ENCODE data around the gene ARMC8. TPM values are rescaled to one million over a fixed set of nuclear protein-coding genes. Genes with fewer than 3 reads are reported as not detected.

The ARMC8 gene
- total RNA-seq, 1 experiment from 2014 or later, result 63.6 TPM

- Histone ChIP-seq H3K18ac (ENCODE audit: insufficient read length, low read depth, low read length) (no peak overlapping the region), H2BK5ac (ENCODE audit: insufficient read length, low read length) (no peak overlapping the region), H4K5ac (ENCODE audit: insufficient read length, low read depth, low read length) (no peak overlapping the region), H2BK15ac (ENCODE audit: low read depth, low read length) (no peak overlapping the region), H3T11ph (ENCODE audit: low read length) (no peak overlapping the region), H3K4ac (ENCODE audit: low read depth, low read length) (no peak overlapping the region), H3K27me3 (ENCODE audit: insufficient read depth, low read length) (no peaks in the 10 kb centered on the region), H3K4me2 (ENCODE audit: insufficient read depth, insufficient read length, low read length) (no peak overlapping the region), H3K79me1 (ENCODE audit: insufficient read depth, low read depth, low read length, poor library complexity, severe bottlenecking) (no peaks in the 10 kb centered on the region), H3K4me1 (ENCODE audit: insufficient read depth, low read length) (no peaks in the 10 kb centered on the region), H3K23me2 (ENCODE audit: insufficient read length, low read depth, low read length, poor library complexity, severe bottlenecking) (no peaks in the 10 kb centered on the region), H2AK5ac (ENCODE audit: insufficient read length, low read length) (no peak overlapping the region), H4K91ac (ENCODE audit: insufficient read length, low read depth, low read length) (no peak overlapping the region), H3K56ac (ENCODE audit: insufficient read length, low read depth, low read length) (no peak overlapping the region), H2BK20ac (ENCODE audit: low read depth, low read length, poor library complexity, severe bottlenecking) (no peak overlapping the region), H2BK12ac (ENCODE audit: insufficient read length, low read depth, low read length) (no peak overlapping the region), H2BK120ac (ENCODE audit: low read depth, low read length, poor library complexity, severe bottlenecking) (no peak overlapping the region), H3K9ac (ENCODE audit: extremely low read depth, insufficient read length, low read length) (no peak overlapping the region), H2AFZ (ENCODE audit: low read length) (no peak overlapping the region), H4K8ac (replicated peaks; ENCODE audit: insufficient read length, low read depth, low read length) (no peak overlapping the region), H3K79me2 (ENCODE audit: insufficient read depth, low read length) (no peaks in the 10 kb centered on the region), H3K27ac (ENCODE audit: insufficient read length, low read depth, low read length) (no peak overlapping the region), H3K23ac (ENCODE audit: insufficient read length, low read depth, low read length) (no peak overlapping the region), H3K14ac (ENCODE audit: insufficient read depth, low read length) (no peak overlapping the region), H3K9me3 (ENCODE audit: control insufficient read depth, low read depth, low read length) (no peaks in the 10 kb centered on the region), H4K20me1 (ENCODE audit: control insufficient read depth, insufficient read depth, insufficient read length) (no peaks in the 10 kb centered on the region)
- Mint-ChIP-seq H3K4me3 (no peak overlapping the region), H3K9me3 (no peaks in the 10 kb centered on the region), H3K27ac (no peak overlapping the region), H3K4me1 (no peaks in the 10 kb centered on the region), H3K27me3 (ENCODE audit: low read depth) (no peaks in the 10 kb centered on the region), H3K36me3 (ENCODE audit: insufficient read depth in 1 of 3, low read depth in 3 of 3) (peaks cover 0 to 6% (median 1%) of the 10 kb centered on the region in 3 experiments; a peak in 4 of 7 replicates)
- no CpG with 5 or more reads among the region's 1 CpG for WGBS (ENCODE audit: extremely low coverage, insufficient read length, low lambda C conversion rate)
- TF ChIP-seq CTCF (conservative IDR thresholded peaks at IDR 0.05), result no peak
- no peak for DNase-seq
Observed at GRCh38 chr3:138254216-138254615, 67.1 kb downstream of the ARMC8 start.

All from H9 (cell line).